Osteoblast (primary cell): ENCODE results near the gene FURIN. TPM values are rescaled to one million over a fixed set of nuclear protein-coding genes. Genes with fewer than 3 reads are reported as not detected.

Experiments used
- DNase-seq: peaks from one replicate; pipeline ENCODE4 v3.0.0; 2011; ENCODE audit warnings: low spot score, mixed read lengths; ENCODE audit not compliant: insufficient read length; ENCODE audit errors: missing footprints
- H2AFZ ChIP-seq: 2 replicates; pipeline ENCODE4 v1.6.0; 2011; ENCODE audit warnings: mild to moderate bottlenecking, low read length
- H3K27ac ChIP-seq: 2 replicates; pipeline ENCODE4 v1.5.1; 2011; ENCODE audit warnings: mild to moderate bottlenecking, low read depth, low read length, moderate library complexity
- H3K27me3 ChIP-seq: 2 replicates; pipeline ENCODE4 v1.6.0; 2012; ENCODE audit warnings: mild to moderate bottlenecking, control low read depth, inconsistent platforms, low read length, moderate library complexity; ENCODE audit not compliant: insufficient read depth
- H3K36me3 ChIP-seq: 2 replicates; pipeline ENCODE4 v1.5.1; 2011; ENCODE audit warnings: mild to moderate bottlenecking, low read length, control low read depth, moderate library complexity; ENCODE audit not compliant: insufficient read depth
- H3K4me1 ChIP-seq: 2 replicates; pipeline ENCODE4 v1.5.1; 2011; ENCODE audit warnings: mild to moderate bottlenecking, low read length, control low read depth, moderate library complexity; ENCODE audit not compliant: insufficient read depth
- H3K4me2 ChIP-seq: 2 replicates; pipeline ENCODE4 v1.6.0; 2011; ENCODE audit warnings: mild to moderate bottlenecking, low read length; ENCODE audit not compliant: insufficient read depth
- H3K4me3 ChIP-seq: fragments of 200-600 bp; sonication (generic); 3 replicates; pipeline ENCODE4 v1.5.1; 2012; ENCODE audit warnings: mild to moderate bottlenecking, low read length, inconsistent platforms; ENCODE audit not compliant: insufficient read depth
- H3K79me2 ChIP-seq: 2 replicates; pipeline ENCODE4 v1.6.0; 2012; ENCODE audit warnings: mild to moderate bottlenecking, low read length, control low read depth, inconsistent platforms; ENCODE audit not compliant: insufficient read depth
- H3K9me3 ChIP-seq: 2 replicates; pipeline ENCODE4 v1.5.1; 2011; ENCODE audit warnings: low read depth, low read length, control low read depth
- H4K20me1 ChIP-seq: 2 replicates; pipeline ENCODE4 v1.6.0; 2012; ENCODE audit warnings: mild to moderate bottlenecking, low read length, control low read depth; ENCODE audit not compliant: insufficient read depth
- CTCF ChIP-seq: IDR thresholded peaks from 2 replicates; pipeline ENCODE4 v1.5.1; 2011; ENCODE audit warnings: mild to moderate bottlenecking, low read depth, low read length, moderate library complexity; ENCODE audit errors: extremely low read depth
- total RNA-seq: library from RNA; depleted of rRNA; stranded (reverse); fragments of >200 nt; gene quantifications from 2 replicates; pipeline ENCODE4 v1.2.3, GENCODE V29; 2012

FURIN gene
- total RNA-seq, 1 donor = 39.1 TPM

DNA sequence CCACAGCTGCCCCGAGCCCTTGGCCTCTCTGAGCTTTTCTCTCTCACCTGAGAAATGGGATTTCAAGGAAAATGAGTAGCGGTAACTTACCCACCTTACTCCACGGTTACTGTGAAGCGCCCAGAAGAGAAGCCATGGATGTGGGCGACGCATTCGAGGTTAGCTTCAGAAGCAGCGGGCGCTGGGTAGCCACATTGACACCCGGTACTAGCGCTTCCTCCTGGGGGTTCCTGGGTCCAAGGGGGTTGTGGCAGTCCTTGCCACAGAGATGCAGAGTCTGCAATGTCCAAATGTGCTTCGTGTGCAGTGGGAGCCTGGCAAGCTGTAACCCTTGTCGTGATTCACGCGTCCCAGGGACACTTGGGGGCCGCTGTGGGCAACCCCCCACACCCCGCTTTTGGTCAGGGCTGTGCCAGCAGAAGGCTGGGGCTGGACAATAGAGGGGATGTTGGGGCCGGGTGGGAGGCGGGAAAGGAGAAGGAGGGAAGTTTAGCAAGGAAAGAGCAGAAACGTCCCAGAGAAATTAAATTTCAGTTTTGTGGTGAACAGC lies 41.4 kb upstream of the FURIN start:
- no peaks in the 10 kb centered on the region for H3K27me3 ChIP-seq

DNA sequence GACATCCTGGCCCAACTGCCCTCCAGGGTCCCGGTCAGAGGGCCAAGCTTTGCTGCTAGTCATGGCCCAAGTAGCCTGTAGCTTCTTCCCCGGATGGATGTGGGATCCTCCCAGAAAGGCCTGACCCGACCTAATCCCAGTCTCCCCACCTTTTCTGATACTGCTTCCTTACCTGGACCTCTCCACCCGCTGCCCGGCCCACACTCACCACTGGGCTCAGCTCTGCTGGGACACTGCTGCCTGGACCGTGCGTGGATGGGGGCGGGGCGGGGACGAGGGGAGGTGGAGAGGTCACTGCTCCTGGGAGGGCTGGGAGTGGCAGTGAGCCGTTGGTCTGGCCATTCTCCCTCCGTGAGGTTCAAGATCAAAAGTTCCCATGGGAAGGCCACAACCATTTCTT lies 40.3 kb upstream of the FURIN start:
- TF ChIP-seq CTCF = no peak
- no peaks in the 10 kb centered on the region for H3K36me3 ChIP-seq
- no peak overlapping the region for H3K27ac ChIP-seq
- H4K20me1 ChIP-seq = no peaks in the 10 kb centered on the region
- H3K4me3 ChIP-seq = no peak overlapping the region
- no peak overlapping the region for H3K4me2 ChIP-seq
- DNase-seq = peak; percentile 52
- H3K9me3 ChIP-seq = no peaks in the 10 kb centered on the region
- H2AFZ ChIP-seq = no peak overlapping the region
- H3K4me1 ChIP-seq = no peaks in the 10 kb centered on the region
- no peaks in the 10 kb centered on the region for H3K79me2 ChIP-seq
- H3K27me3 ChIP-seq = no peaks in the 10 kb centered on the region

More for the DNA sequence above, 41.4 kb upstream of the FURIN start:
- Histone ChIP-seq H3K27ac (no peak overlapping the region), H2AFZ (no peak overlapping the region), H3K79me2 (no peaks in the 10 kb centered on the region), H3K4me1 (no peaks in the 10 kb centered on the region), H3K9me3 (no peaks in the 10 kb centered on the region), H3K4me2 (no peak overlapping the region), H3K36me3 (no peaks in the 10 kb centered on the region), H4K20me1 (no peaks in the 10 kb centered on the region), H3K4me3 (no peak overlapping the region)
- TF ChIP-seq CTCF = no peak
- peak; percentile 44 for DNase-seq

DNA sequence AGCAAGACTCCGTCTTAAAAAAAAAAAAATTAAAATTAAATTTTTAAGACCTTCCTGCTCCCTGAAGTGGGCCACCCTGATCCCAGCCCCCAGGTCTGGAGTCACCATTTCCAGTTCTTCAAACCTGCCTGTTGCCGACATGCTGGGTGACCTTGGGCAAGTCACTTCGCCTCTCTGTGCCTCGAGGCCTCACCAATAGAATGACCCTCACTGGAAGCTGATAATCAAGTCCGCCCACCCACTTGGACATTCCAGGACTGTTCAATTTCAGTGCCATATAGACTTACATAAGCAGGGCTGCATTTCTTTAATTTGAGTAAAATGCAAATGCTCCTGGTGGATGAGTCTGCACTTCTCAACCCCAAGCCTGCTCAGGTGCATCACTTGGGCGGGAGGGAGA lies 39.3 kb upstream of the FURIN start:
- Histone ChIP-seq H3K4me1 (no peaks in the 10 kb centered on the region), H3K4me3 (no peak overlapping the region), H4K20me1 (no peaks in the 10 kb centered on the region), H2AFZ (no peak overlapping the region), H3K4me2 (no peak overlapping the region), H3K27ac (no peak overlapping the region), H3K9me3 (no peaks in the 10 kb centered on the region), H3K79me2 (no peaks in the 10 kb centered on the region), H3K36me3 (no peaks in the 10 kb centered on the region), H3K27me3 (no peaks in the 10 kb centered on the region)
- TF ChIP-seq CTCF = no peak
- no peak for DNase-seq

- Histone ChIP-seq H3K27me3 (no peaks in the 10 kb centered on the region), H2AFZ (no peak overlapping the region), H3K79me2 (no peaks in the 10 kb centered on the region), H3K4me3 (no peak overlapping the region), H3K27ac (no peak overlapping the region), H3K4me2 (no peak overlapping the region), H3K4me1 (no peaks in the 10 kb centered on the region), H3K36me3 (no peaks in the 10 kb centered on the region), H3K9me3 (no peaks in the 10 kb centered on the region), H4K20me1 (no peaks in the 10 kb centered on the region)
- DNase-seq = no peak
- no peak for TF ChIP-seq CTCF
Observed at GRCh38 chr15:90829942-90830440, 38.4 kb upstream of the FURIN start.
